Colon (tissue), 2 donors: ENCODE measurements around the gene LMBRD1.
"Not testable (repeated sequence)": the region's sequence is repeated elsewhere in the genome, so short reads cannot be mapped to it uniquely, and the experiment has no call there.

Experiments
- FAIRE-seq: peaks from 2 replicates; lab custom pipeline; 2012; peaks lifted over from hg19 to GRCh38; lab: Jason Lieb, UNC
- donor health status: control.
- donor health status: control.

The LMBRD1 gene

GRCh38 chr6:69732640-69733039 is 64.2 kb downstream of the LMBRD1 start:
- peak; percentile 36 for FAIRE-seq

GRCh38 chr6:69732045-69732444 is 64.8 kb downstream of the LMBRD1 start:
- FAIRE-seq = no peak

GRCh38 chr6:69729870-69730449 is 66.8 kb downstream of the LMBRD1 start:
- FAIRE-seq = no peak

- no peak for FAIRE-seq
These were observed 74.1 kb downstream of the LMBRD1 start for GRCh38 chr6:69722683-69723082.

- FAIRE-seq = peak; percentile 72
These were observed 77.1 kb downstream of the LMBRD1 start for GRCh38 chr6:69719602-69720193.

GRCh38 chr6:69706724-69707123 is 90.1 kb downstream of the LMBRD1 start:
- no peak for FAIRE-seq

- no peak for FAIRE-seq
These were observed 90.9 kb downstream of the LMBRD1 start for GRCh38 chr6:69705954-69706353.

- no peak for FAIRE-seq
These were observed 91.9 kb downstream of the LMBRD1 start for GRCh38 chr6:69704916-69705315.

- no peak for FAIRE-seq
These were observed 97.2 kb downstream of the LMBRD1 start for GRCh38 chr6:69699655-69700054.

- FAIRE-seq = no peak
These were observed 100.5 kb downstream of the LMBRD1 start for GRCh38 chr6:69696273-69696672.

- peak; percentile 65 for FAIRE-seq
These were observed 103.0 kb downstream of the LMBRD1 start for GRCh38 chr6:69693762-69694161.

- no peak for FAIRE-seq
These were observed 105.8 kb downstream of the LMBRD1 start for GRCh38 chr6:69690986-69691385.

- no peak for FAIRE-seq
These were observed 116.5 kb downstream of the LMBRD1 start for GRCh38 chr6:69680302-69680701.

- no peak for FAIRE-seq
These were observed 123.5 kb downstream of the LMBRD1 start for GRCh38 chr6:69673298-69673697.

GRCh38 chr6:69668916-69669315 is 127.9 kb downstream of the LMBRD1 start:
- FAIRE-seq = no peak

GRCh38 chr6:69666779-69667178 is 130.0 kb downstream of the LMBRD1 start:
- FAIRE-seq = not testable (repeated sequence)

GRCh38 chr6:69665437-69665836 is 131.4 kb downstream of the LMBRD1 start:
- no peak for FAIRE-seq

- FAIRE-seq = no peak
These were observed 132.3 kb downstream of the LMBRD1 start for GRCh38 chr6:69664551-69664950.

- no peak for FAIRE-seq
These were observed 133.6 kb downstream of the LMBRD1 start for GRCh38 chr6:69663215-69663614.

- no peak for FAIRE-seq
These were observed 146.1 kb downstream of the LMBRD1 start for GRCh38 chr6:69650703-69651102.

GRCh38 chr6:69647726-69648125 is 149.1 kb downstream of the LMBRD1 start:
- no peak for FAIRE-seq

GRCh38 chr6:69643688-69644087 is 153.1 kb downstream of the LMBRD1 start:
- FAIRE-seq = no peak

GRCh38 chr6:69632932-69633331 is 163.9 kb downstream of the LMBRD1 start:
- FAIRE-seq = no peak
